Measurements from ENCODE around the gene PDE11A.

Gene PDE11A

GRCh38 chr2:177692783-177693269 lies 379.8 kb downstream of the PDE11A start:
- DNase-seq (ENCODE audit: low spot score): no peak

DNA sequence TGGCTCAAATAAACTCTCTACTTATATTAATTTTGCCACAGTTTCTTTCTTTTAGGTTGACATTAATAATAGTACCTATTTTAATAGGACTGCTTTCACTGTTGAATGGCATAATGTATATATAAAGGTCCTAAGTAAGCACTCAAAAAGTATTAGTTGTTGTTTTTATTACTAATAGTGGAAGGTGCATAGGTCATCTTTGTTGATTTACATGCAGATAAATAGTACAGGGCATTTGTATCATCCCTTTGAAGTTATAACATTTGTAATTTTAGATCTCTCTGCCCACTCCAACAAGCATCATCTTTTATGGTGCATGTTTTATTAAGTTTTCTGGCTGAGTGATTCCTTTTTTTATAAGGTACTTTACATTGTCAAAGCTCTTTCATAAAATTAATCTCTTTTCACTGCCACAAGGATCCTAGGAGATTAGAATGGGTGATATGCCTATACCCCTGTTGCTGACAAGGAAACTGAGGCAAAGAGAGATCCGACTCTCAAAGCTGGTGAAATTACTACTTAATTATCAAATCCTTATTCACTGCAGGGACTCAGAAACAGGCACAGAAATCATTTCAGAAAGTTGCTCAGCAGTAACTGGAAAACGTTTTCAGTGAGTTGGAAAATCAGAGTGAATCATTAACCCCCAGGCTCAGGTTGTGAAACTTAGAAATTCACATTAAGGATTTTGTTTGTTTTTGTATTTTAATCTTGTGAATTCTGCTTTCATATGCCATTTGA lies 380.4 kb downstream of the PDE11A start:
- DNase-seq (ENCODE audit: low spot score): no peak

DNA sequence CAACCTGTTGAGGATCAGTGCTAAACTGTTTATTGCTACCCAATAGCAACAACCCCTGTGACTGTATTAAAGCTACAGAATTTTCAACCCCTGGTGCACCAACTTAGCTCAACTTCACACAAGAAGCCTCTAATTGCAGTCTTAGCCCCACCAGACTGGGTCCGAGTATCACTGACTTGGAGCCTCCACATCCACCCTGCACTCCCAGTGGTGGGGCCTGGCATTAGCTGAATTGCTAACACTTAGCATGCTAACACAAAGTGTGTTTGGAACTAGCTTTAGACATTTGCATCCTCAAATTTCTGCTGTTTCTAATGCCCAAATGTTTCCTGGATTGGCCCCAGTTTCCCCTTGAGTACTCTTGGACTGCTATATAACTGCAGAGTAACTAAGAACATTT lies 381.4 kb downstream of the PDE11A start:
- DNase-seq (ENCODE audit: low spot score): no peak

DNA sequence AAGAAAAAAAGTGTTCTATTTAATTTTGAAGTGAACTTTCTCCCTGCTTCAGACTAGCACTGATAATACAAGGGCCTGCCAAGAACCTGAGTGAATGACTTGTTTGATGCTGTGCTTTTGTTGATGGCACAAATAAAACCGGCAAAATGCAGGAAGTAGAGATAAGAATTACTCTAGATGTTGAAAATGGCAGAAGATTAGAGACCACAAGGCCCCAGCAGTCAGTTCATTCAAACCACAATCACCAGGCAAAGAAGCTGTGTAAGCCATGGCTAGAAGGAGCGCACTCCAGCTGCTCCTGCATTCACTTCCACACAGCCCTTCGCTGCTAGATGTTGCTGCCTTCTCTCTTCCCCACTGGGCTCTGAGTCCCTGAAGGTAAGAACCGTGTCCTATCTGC lies 383.0 kb downstream of the PDE11A start:
- no peak for DNase-seq (ENCODE audit: low spot score)

GRCh38 chr2:177688844-177689243 lies 383.7 kb downstream of the PDE11A start:
- DNase-seq (ENCODE audit: low spot score): no peak

- no peak for DNase-seq (ENCODE audit: low spot score)
Observed at GRCh38 chr2:177683661-177684069, 388.9 kb downstream of the PDE11A start.

GRCh38 chr2:177682836-177683660 lies 389.5 kb downstream of the PDE11A start:
- no peak for DNase-seq (ENCODE audit: low spot score)

DNA sequence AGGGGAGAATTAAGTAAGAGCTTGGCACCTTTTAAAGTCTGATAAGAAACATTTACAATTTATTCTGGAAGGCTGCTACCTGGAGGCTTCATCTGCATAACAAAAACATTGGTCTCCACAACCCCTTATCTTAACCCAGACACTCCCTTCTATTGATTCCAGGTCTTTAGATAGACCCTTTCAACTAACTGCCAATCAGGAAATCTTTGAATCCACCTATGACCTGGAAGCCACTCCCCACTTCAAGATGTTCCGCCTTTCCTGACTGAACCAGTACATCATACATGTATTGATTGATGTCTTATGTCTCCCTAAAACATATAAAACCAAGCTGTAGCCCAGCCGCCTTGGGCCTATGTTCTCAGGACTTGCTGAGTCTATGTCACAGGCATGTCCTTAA lies 390.6 kb downstream of the PDE11A start:
- DNase-seq (ENCODE audit: low spot score): no peak

- DNase-seq (ENCODE audit: low spot score): no peak
Observed at GRCh38 chr2:177680866-177681712, 391.5 kb downstream of the PDE11A start.

DNA sequence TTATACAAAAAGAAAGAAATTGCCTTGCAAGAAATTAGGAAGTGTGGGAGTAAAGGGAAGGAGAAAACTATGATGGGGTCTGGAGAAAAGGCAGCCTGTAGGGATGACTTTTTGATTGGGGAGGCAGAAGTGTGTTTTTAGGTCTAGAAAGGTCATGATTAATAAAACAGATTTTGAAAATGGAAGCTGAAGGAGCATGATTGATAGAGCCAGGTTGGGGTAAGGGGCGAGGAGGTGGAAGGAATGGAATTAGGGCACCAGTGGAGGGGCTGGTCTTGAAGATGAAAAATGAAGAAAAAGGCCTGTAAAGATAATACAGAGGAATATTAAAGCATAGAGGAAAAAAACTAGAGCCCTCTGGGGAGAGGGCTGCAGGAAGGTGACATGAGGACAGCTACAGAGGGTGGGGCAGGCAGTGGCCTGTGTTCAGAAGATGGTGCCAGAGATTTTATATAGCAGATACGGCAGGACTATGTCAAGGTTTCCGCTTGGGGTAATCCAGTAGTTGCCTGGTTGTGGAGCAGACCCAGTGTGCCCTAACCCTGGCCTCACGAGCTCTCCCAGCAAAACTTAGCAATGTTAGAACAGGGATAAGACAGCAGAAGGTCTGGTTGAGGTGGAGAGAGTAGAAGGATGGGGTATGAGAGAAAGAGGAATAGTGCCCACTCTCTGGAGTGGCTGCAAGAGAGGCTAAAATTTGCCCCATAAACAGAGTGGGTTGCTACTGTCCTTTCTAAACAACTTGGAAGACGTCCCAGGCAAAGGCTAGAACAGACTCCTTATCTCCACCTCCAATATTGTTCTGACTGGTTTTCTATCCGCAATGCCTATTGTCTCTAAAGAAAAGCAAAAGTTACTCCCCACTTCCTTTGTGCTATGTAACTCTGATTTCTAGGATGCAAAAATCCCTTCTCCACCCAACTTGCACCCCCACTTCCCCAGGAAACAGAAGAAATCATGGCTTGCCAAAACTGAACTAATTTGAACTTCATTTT lies 392.7 kb downstream of the PDE11A start:
- DNase-seq (ENCODE audit: low spot score): no peak

DNA sequence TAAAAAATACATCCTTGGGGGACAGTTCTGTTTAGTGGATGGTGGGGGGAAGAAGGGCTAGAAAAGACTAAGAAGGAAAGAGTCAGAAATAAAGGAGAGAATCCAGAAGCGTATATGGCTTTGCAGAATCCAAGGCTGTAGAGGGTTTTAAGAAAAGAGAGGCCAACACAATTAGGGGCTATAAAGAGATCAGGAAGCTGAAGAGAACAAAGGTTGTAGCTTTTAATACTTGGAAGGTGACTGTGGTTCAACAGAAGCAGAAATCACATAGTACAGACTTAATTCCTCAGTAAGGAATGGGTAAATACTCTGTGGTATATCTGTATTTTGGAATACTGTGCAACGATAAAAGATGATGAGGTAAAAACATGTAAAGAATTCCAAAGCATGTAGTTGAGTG lies 393.6 kb downstream of the PDE11A start:
- no peak for DNase-seq (ENCODE audit: low spot score)

GRCh38 chr2:177676636-177677035 lies 395.9 kb downstream of the PDE11A start:
- DNase-seq (ENCODE audit: low spot score): no peak

DNA sequence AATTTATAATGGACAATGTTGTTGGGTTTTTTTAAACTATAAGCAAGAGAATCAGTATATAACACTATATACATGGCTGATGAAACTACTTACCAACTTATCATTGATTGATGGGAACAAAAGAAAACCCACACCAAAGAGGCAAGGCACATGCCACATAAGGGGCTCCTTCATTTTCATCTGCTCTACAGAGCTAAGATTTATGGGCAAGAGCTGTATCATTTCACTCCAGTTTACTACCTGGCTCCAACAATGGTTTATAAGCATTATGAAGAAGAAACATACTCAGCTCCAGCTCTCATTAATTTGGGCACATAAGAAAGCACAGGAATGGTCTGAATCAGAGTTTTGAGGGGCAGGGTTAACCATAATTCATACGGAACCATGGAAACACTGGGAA lies 396.8 kb downstream of the PDE11A start:
- DNase-seq (ENCODE audit: low spot score): no peak

GRCh38 chr2:177675350-177675821 lies 397.2 kb downstream of the PDE11A start:
- peak; percentile 77 for DNase-seq (ENCODE audit: low spot score)

GRCh38 chr2:177673602-177674595 lies 398.7 kb downstream of the PDE11A start:
- no peak for DNase-seq (ENCODE audit: low spot score)

DNA sequence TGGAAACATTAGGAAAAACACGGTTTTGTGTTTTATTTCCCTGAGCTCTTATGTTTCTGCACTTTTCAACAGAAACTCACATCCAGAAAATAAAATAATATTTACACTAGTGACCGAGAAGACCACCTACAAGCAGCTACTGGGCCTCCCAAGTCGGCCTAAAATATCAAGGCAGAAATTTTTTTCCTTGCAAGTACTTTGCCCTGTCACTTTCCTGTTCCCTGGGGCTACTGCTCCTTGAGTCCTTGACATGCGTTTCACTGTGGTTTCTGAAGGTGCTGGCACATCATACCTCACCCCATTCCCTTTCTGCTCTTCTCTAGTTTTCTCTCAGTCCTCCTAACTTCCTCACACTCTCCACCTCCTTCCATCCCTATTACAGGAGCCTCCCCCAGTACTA lies 400.9 kb downstream of the PDE11A start:
- no peak for DNase-seq (ENCODE audit: low spot score)

DNA sequence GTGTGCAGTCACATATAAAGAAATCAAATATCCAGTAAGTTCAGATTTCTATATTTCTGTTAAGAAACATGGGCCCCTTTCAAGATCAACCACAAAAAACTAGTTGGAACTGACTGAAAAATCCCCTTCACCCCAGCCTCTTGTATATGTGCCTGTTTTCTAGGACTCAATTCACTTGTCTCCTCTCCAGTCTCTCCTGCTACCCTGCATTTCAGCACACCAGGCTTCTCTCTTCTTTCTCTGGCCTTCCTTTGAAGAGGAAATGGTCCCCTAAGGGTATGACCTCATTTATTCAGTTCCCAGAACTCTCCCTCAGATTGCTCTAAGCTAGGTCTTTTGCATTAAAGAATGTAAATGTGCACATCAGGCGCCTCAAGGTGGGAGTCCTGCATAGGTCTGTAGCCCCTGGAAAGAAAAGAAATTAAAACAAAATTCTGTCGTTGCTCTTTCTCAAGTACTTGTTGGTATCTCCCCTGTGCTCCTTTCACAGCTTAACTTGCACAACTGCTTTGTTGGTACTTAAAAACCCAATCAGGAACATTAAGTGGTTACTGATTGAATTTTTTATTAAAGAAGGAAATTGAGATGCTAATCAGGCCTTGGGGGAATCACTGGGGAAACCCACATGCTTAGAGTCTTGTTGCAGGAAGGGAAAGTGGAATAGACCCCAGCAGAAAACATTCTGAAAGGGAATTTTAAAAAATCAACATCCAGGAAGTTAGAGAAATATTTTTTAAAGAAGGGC lies 401.6 kb downstream of the PDE11A start:
- no peak for DNase-seq (ENCODE audit: low spot score)

DNA sequence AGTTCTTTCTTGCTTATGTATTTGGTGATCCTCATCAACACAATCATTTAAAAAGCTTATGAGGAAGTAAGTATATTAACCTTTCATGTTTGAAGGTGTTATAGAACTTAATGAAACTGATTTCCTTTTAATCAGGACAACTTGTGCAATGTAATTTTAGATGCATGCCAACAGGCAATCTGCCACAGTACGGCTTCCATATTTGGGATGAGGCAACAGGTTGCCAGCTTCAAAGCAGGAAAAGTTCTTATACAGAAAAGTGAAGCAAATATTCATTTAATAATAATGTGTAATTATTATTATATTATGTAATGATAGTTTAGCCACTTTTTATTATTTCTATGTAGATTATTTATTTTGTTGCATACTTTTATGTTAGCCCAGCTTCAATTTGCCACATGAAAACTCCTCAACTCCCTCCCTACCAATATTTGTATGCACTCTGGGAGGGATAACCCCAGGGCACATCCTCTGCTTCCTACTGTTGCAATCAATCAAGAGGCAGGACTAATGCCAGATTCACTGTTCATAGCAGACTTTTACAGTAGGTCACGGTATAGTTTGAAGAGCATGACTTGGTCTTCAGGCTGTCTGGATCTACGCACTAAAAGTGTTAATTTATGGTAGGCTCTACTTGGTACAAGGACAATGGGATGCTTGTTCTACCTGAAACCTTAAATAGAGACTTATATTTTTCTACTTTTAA lies 402.8 kb downstream of the PDE11A start:
- no peak for DNase-seq (ENCODE audit: low spot score)

Measured in Ammon's horn (tissue), 1 donor.